GM21825 (cell line): ENCODE data around the gene CHD9NB.
"Not testable (repeated sequence)": the region's sequence is repeated elsewhere in the genome, so short reads cannot be mapped to it uniquely, and the experiment has no call there.

Source experiments
- ATAC-seq: cut with Tn5 transposase; IDR thresholded peaks from one replicate; pipeline ENCODE4 v1.9.1; 2021; ENCODE audit warnings: mild to moderate bottlenecking, moderate library complexity; ENCODE audit not compliant: unreplicated experiment

Gene CHD9NB

DNA sequence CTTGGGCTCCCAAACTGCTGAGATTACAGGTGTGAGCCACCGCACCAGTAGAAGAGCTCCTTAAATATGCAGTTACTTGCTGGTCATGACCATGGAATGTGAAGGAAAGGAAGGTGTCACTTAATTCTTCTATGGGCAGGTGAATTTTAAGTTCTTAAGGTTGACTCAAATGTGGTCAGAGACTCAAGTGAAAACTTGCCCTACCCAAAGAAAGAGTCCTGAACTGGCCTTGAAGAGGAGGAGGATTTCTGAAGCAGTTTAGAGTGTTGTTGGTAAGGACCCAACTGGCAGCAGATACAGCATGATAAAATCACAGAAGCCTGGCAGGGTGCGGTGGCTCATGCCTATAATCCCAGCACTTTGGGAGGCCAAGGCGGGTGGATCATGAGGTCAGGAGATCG lies 31.4 kb upstream of the CHD9NB start:
- ATAC-seq, result no peak

GRCh38 chr16:53083119-53083518 lies 30.4 kb upstream of the CHD9NB start:
- ATAC-seq, result no peak

GRCh38 chr16:53082509-53082908 lies 29.8 kb upstream of the CHD9NB start:
- no peak for ATAC-seq

- no peak for ATAC-seq
Measured at GRCh38 chr16:53081686-53082407, 29.1 kb upstream of the CHD9NB start.

DNA sequence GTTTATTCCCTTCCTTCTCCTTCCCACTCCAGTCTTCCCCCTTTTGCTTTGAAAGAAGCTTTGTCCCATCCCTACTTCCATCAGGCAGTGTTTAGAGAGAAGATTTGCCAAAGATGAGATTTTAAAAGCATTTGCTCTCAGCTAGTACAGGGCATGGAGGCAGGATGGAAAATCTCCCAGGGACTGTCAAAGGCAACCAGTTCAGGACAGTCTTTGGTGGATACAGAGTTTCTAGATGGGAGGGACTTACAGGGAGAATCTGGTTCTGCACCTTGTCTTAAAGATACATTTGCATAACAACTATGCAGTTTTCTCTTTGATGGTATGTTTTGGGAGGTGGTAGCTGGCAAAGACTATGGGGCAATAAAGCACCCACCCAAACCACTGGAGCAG lies 28.3 kb upstream of the CHD9NB start:
- no peak for ATAC-seq

- ATAC-seq, result no peak
Measured at GRCh38 chr16:53080345-53081031, 27.8 kb upstream of the CHD9NB start.

DNA sequence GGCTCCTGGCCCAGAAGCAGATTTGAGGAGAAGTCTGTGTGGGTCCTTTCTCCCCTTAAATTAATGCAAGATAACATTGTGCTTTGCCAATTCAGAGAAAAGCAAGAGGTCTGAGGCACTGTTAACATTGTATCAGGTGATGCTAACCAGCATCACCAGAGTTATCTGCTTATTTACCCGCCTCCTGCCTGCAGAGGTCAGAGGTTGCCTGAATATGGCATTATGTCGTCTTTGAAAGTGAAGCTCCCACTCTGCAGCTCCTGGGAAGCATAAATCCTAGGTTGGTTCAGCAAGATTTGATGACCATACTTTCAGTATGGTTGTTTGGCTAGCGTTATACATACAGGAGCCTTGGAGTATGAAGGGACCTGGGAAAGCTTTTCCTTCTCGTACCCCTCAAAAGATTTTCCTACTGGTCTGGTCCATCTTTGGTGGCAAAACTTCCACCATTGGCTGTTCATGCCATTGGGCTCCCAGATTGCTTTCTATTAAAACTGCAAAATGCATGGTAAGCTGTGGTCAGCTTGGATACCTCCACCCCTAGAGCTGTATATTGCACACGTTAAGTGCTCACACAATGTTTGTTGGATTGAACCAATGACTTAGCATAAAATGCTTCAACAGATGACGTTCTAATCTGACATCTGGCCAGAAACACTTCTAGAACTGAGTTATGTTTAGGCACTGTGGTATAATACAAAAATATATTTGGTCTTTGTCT lies 26.2 kb upstream of the CHD9NB start:
- no peak for ATAC-seq

GRCh38 chr16:53078247-53078646 lies 25.6 kb upstream of the CHD9NB start:
- ATAC-seq, result no peak

DNA sequence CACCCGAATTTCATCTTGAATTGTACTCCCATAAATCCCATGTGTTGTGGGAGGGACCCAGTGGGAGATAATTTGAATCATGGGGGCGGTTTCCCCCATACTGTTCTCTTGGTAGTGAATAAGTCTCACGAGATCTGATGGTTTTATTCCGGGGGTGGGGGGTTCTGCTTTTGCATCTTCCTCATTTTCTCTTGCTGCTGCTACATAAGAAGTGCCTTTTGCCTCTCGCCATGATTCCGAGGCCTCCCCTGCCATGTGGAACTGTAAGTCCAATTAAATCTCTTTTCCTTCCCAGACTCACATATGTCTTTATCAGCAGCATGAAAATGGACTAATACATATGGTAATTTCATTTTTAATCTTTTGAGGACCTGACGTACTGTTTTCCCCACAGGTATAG lies 22.8 kb upstream of the CHD9NB start:
- ATAC-seq, result not testable (repeated sequence)

GRCh38 chr16:53074296-53074695 lies 21.6 kb upstream of the CHD9NB start:
- not testable (repeated sequence) for ATAC-seq

- ATAC-seq, result no peak
Measured at GRCh38 chr16:53073022-53073421, 20.3 kb upstream of the CHD9NB start.

GRCh38 chr16:53071748-53072301 lies 19.1 kb upstream of the CHD9NB start:
- ATAC-seq, result peak; percentile 59

DNA sequence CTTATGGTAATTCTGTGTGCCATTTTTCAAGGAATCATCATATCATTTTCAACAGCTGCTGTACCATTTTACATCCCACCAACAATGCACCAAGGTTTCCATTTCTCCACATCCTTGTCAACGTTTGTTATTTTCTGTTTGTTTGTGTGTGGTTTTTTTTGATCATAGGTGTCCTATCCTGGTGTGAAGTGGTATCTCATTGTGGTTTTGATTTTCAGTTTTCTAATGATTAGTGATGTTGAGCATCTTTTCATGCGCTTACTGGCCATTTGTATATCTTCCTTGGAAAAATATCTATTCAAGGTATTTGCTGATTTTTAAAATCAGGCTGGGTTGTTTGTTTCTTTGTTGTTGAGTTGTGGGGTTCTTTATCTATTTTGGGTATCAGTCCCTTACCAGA lies 17.1 kb upstream of the CHD9NB start:
- ATAC-seq, result no peak

DNA sequence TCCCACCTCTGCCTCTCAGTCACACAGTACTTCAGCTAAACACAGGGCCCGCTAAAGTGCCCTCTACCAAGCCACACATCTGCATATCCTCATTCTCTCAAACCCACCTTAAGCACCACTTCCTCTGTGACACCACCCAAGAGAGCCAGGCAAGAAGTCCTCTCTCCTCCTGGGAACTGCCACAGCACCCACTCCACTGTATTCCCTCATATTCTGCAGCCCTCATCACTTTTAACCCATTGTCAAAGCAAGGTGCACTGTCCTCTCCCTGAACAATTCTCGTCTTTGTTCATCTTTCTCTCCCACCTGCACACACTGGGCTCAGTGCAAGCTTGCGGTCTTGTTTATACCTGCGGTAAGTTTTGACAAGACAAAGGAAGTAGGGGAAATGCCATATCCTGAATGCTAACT lies 15.7 kb upstream of the CHD9NB start:
- peak; percentile 45 for ATAC-seq

- ATAC-seq, result no peak
Measured at GRCh38 chr16:53067675-53068074, 15.0 kb upstream of the CHD9NB start.

GRCh38 chr16:53065461-53066061 lies 12.9 kb upstream of the CHD9NB start:
- no peak for ATAC-seq

DNA sequence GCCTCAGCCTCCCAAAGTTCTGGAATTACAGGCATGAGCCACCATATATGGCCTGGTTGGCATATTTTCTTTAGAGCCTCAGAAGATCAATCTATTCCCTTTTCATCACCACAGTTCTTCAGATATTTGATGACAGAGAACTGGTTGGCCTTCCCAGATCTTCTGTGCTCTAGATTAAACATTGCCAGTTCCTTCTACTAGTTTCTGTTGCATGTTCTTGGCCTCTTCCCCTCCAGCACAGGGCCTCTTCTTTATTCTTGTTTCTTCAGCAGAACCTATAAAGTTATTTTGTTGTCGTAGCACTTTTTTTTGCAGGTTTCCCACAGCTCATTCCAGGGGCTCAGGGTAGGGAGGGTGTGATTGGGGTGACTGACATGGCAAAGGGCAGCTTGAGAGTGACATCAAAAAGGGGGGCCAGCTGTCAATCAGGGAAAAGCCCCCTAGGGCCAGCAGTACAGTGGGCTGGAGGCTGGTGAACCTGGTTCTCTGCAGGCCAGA lies 11.4 kb upstream of the CHD9NB start:
- ATAC-seq, result no peak

- ATAC-seq, result peak; percentile 76
Measured at GRCh38 chr16:53061701-53062159, 9.0 kb upstream of the CHD9NB start.

DNA sequence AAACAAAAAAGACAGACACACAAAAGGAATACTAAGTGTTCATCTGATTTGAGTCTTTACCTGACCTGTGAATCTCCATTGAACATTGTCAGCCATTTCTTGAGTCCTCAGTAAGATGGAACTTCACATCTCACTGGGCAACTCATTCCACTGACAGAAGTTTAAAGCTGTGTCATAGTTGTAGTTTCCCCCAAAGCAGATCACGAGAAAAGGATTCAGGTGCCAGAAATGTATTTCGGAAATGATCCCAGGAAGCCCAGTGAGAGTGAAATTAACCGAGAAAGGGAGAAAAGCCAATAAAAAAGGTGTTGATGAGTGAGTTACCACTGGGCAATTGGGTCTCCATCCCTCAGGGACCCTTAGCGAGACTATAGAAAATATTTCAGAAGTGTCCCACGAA lies 8.6 kb upstream of the CHD9NB start:
- ATAC-seq, result no peak

DNA sequence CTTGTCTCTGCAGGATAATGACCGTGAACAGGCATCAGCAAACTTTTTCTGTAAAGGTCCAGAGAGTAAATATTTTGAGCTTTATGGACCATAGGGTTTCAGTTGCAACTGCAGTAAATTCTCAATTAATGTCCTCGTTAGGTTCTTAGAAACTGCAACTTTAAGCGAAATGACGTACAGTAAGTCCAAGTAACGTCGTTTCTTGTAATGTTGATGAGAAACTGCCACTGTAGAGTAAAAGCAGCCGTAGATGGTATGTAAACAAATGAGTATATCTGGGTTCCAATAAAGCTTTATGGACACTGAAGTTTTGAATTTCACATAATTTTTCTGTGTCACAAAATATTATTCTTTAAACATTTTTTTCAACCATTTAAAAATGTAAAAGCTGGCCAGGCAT lies 7.0 kb upstream of the CHD9NB start:
- no peak for ATAC-seq

- ATAC-seq, result no peak
Measured at GRCh38 chr16:53058882-53059281, 6.2 kb upstream of the CHD9NB start.
